ENCODE results near the gene SMURF1. TPM values are rescaled to one million over a fixed set of nuclear protein-coding genes. Genes with fewer than 3 reads are reported as not detected.

Gene SMURF1
- total and polyA plus RNA-seq, 2 of the 8 experiments (the other 6 are each of a cell fraction or from before 2014, with no cell fraction given) = 9.6 to 24.5 TPM

DNA sequence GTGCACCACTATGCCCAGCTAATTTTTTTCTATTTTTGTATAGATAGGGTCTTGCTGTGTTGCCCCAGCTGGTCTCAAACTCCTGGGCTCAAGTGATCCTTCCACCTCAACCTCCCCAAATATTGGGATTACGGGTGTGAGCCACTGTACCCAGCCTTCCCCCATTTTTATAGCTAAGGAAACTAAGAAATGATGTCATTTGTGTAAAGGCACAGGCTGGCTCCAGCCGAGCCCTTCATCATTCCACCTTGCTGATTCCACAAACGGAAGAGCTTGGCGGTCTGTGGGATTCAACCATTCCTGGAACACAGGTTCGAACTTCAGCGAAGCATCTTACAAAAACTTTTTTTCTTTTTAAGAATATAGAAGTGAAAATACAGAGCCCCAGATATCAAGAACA, 14.4 kb downstream of the SMURF1 start:
- CTCF ChIA-PET (ENCODE audit: partially characterized antibody) = interaction anchor here (0.5 to 1.2 kb wide), 2 partner anchors 61 to 90 kb away, joined by 3 to 4 read pairs; no protein-coding TSS in a partner anchor
- Histone ChIP-seq H3K4me3 (ENCODE audit: extremely low read depth in 1 of 4, insufficient read depth in 2 of 4, low read depth in 3 of 4, low read length in 4 of 4) (no peak overlapping the region), H3K36me3 (ENCODE audit: control insufficient read depth in 2 of 4, insufficient read depth in 4 of 4, low read length in 3 of 4) (peaks cover 0 to 2% (median 0%) of the 10 kb centered on the region in 4 experiments; a peak in 1 of 8 replicates), H2BK120ac (replicated peaks; ENCODE audit: low read depth, low read length) (no peak overlapping the region), H3K14ac (ENCODE audit: insufficient read length) (no peak overlapping the region), H3K79me2 (ENCODE audit: control insufficient read depth in 1 of 2, insufficient read depth in 2 of 2, low read length in 2 of 2) (peaks cover 13 to 98% of the 10 kb centered on the region in 2 experiments), H3K9me3 (ENCODE audit: insufficient read depth in 2 of 2, low read depth in 1 of 2, low read length in 1 of 2) (no peaks in the 10 kb centered on the region), H4K20me1 (replicated peaks in 1 of 2; ENCODE audit: control insufficient read depth in 1 of 2, insufficient read depth in 2 of 2, low read length in 2 of 2) (peaks cover 6 to 25% of the 10 kb centered on the region in 2 experiments), H4K8ac (ENCODE audit: extremely low read depth, insufficient read depth, low read length) (no peak overlapping the region), H3K27ac (ENCODE audit: low read depth, low read length) (no peak overlapping the region), H4K5ac (ENCODE audit: insufficient read length, low read depth, low read length) (no peak overlapping the region), H3K23me2 (ENCODE audit: low read depth, low read length) (no peaks in the 10 kb centered on the region; the same call in 1 of the 2 replicates), H3K18ac (ENCODE audit: extremely low read depth, low read length) (no peak overlapping the region), H3K23ac (ENCODE audit: insufficient read length) (no peak overlapping the region), H4K91ac (replicated peaks; ENCODE audit: insufficient read length, low read length) (no peak overlapping the region), H2BK15ac (ENCODE audit: low read length) (no peak overlapping the region), H3K79me1 (ENCODE audit: low read depth, low read length) (peaks cover 14% of the 10 kb centered on the region), H3K9ac (replicated peaks in 1 of 4; ENCODE audit: extremely low read depth in 1 of 4, low read depth in 3 of 4, low read length in 3 of 4) (no peak overlapping the region), H3K4ac (replicated peaks; ENCODE audit: insufficient read length, low read depth, low read length) (no peak overlapping the region), H3K4me1 (replicated peaks in 1 of 4; ENCODE audit: control insufficient read depth in 3 of 4, insufficient read depth in 4 of 4, low read length in 3 of 4) (peaks cover 0 to 9% (median 1%) of the 10 kb centered on the region in 4 experiments; a peak in 1 of 7 replicates), H3K4me2 (ENCODE audit: insufficient read depth in 1 of 2, low read depth in 2 of 2, low read length in 2 of 2) (no peak overlapping the region), H2BK5ac (ENCODE audit: low read depth, low read length) (no peak overlapping the region), H2AFZ (ENCODE audit: low read length) (no peak overlapping the region), H3K27me3 (replicated peaks in 1 of 4; ENCODE audit: control insufficient read depth in 3 of 4, extremely low read depth in 1 of 4, insufficient read depth in 3 of 4, low read length in 3 of 4) (no peaks in the 10 kb centered on the region), H3K56ac (replicated peaks; ENCODE audit: insufficient read length, low read depth, low read length) (no peak overlapping the region), H2AK5ac (ENCODE audit: low read depth, low read length) (no peak overlapping the region), H2BK20ac (ENCODE audit: low read length) (no peak overlapping the region), H2BK12ac (ENCODE audit: low read depth, low read length) (no peak overlapping the region)
- no peak for TF ChIP-seq TAF1 (IDR thresholded peaks at IDR 0.05; ENCODE audit: low read depth, low read length)
- TF ChIP-seq TAF7 (optimal IDR thresholded peaks at IDR 0.05; ENCODE audit: borderline replicate concordance, low read depth, low read length) = no peak
- TF ChIP-seq SRF (IDR thresholded peaks at IDR 0.05; ENCODE audit: low read depth, low read length) = no peak
- TF ChIP-seq TBP (IDR thresholded peaks at IDR 0.05; ENCODE audit: low read depth, low read length) = no peak
- no peak for TF ChIP-seq ASH2L (IDR thresholded peaks at IDR 0.05; ENCODE audit: low read length)
- TF ChIP-seq BACH1 (IDR thresholded peaks at IDR 0.05; ENCODE audit: low read length) = no peak
- no peak for TF ChIP-seq JUND (IDR thresholded peaks at IDR 0.05; ENCODE audit: low read length)
- TF ChIP-seq CBX5 (IDR thresholded peaks at IDR 0.05; ENCODE audit: low read depth, low read length) = no peak
- no peak for TF ChIP-seq HDAC6 (IDR thresholded peaks at IDR 0.05; ENCODE audit: low read depth, low read length)
- no peak for TF ChIP-seq ATF3 (IDR thresholded peaks at IDR 0.05; ENCODE audit: insufficient read depth, low read depth, low read length)
- no peak for FAIRE-seq
- POLR2A ChIA-PET (ENCODE audit: partially characterized antibody) = interaction anchor here (1.4 kb wide), 1 partner anchor 8 kb away, joined by 5 read pairs; no protein-coding TSS in a partner anchor
- WGBS, 2 experiments (ENCODE audit: extremely low coverage in 1 of 2, insufficient coverage in 1 of 2, insufficient read length in 1 of 2, insufficient replicate concordance in 2 of 2, low coverage in 1 of 2, low lambda C conversion rate in 2 of 2, missing lambda C conversion rate in 1 of 2) = 96% methylated on average over 6 of the region's 6 CpGs; no CpG with 5 or more reads in 1 of the 2 experiments
- DNase-seq (ENCODE audit: low read depth in 1 of 2, low spot score in 2 of 2) = no peak

All from H1 (cell line).